ENCODE results near the gene PRKN.

DNA sequence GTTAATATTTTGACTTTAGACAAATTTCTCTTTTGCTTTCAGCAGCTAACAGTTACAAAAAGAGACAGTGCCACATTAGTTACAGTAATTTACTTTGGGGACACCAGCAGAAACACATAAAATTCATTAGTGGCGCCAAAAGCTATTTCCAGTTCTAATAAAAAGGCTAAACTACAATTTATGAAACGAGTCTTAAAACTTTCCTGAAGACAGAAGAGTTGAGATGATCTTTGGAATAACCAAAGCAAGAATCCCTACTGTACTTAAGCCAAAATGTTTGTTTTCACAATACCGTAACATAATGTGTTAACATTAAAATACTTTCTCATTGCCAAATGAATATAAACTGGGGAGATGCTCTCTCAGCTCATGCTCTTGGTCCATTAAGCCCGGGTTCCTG, 1103.5 kb downstream of the PRKN start:
- no peak for TF ChIP-seq EZH2phosphoT487 (IDR thresholded peaks at IDR 0.05; ENCODE audit: insufficient read depth, low read depth)
- no peak for TF ChIP-seq EZH2 (IDR thresholded peaks at IDR 0.05; ENCODE audit: insufficient read depth, poor library complexity, severe bottlenecking)
